ENCODE data around the gene COL6A1.
"Not testable (repeated sequence)": the region's sequence is repeated elsewhere in the genome, so short reads cannot be mapped to it uniquely, and the experiment has no call there.

COL6A1 gene

DNA sequence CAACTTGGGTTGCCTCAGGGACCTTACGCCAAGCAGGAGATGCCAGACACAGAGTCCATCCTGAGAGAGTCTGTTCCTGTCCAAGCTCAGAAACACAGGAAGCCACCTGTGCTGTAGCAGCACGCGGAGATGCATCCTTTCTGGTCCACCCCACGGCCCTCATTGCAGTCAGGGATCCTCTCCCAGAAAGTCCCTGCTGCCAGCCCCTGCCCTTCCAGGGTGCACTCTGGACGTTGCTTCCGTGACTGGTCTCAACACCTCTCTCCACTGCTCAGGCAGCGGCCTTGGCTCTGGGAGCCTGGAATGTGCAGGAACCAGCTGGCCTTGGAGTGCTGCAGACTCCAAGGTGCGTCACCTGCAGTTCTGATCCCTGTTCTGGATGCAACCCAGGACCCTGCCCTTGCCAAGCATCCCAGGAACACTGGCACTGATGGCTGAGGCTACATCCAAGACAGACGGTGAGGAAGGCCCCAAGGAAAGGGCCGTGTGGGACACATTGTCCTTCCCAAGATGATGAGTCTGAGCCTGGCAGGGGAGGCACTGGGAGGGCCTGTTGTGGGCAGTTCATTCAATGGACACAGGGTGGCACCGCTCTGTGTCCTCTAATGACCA is 21.7 kb upstream of the COL6A1 start:
- Histone ChIP-seq H3K4me3 (ENCODE audit: low read depth, low read length) (no peak overlapping the region), H3K9me3 (ENCODE audit: severe bottlenecking) (peaks cover 37% of the 10 kb centered on the region), H3K27ac (no peak overlapping the region), H3K27me3 (ENCODE audit: insufficient read depth, low read depth, severe bottlenecking) (no peaks in the 10 kb centered on the region), H3K36me3 (no peaks in the 10 kb centered on the region; the same call in 1 of the 2 replicates)
- no peak for DNase-seq
- peak; percentile 38; the same call in 1 of the 2 replicates for TF ChIP-seq CTCF (IDR thresholded peaks at IDR 0.05; ENCODE audit: low read depth, low read length)

- peaks cover 37% of the 10 kb centered on the region for H3K9me3 ChIP-seq (ENCODE audit: severe bottlenecking)
- not testable (repeated sequence) for H3K27me3 ChIP-seq (ENCODE audit: insufficient read depth, low read depth, severe bottlenecking); H3K36me3 ChIP-seq; H3K27ac ChIP-seq; H3K4me3 ChIP-seq (ENCODE audit: low read depth, low read length); DNase-seq
Measured at GRCh38 chr21:45961408-45961807, 20.2 kb upstream of the COL6A1 start.

GRCh38 chr21:45962531-45963231 is 18.9 kb upstream of the COL6A1 start:
- Histone ChIP-seq H3K27ac (no peak overlapping the region), H3K36me3 (no peaks in the 10 kb centered on the region; the same call in 1 of the 2 replicates), H3K9me3 (ENCODE audit: severe bottlenecking) (peaks cover 32% of the 10 kb centered on the region), H3K27me3 (ENCODE audit: insufficient read depth, low read depth, severe bottlenecking) (no peaks in the 10 kb centered on the region), H3K4me3 (ENCODE audit: low read depth, low read length) (no peak overlapping the region)
- DNase-seq, result no peak
- TF ChIP-seq CTCF (IDR thresholded peaks at IDR 0.05; ENCODE audit: low read depth, low read length), result no peak

DNA sequence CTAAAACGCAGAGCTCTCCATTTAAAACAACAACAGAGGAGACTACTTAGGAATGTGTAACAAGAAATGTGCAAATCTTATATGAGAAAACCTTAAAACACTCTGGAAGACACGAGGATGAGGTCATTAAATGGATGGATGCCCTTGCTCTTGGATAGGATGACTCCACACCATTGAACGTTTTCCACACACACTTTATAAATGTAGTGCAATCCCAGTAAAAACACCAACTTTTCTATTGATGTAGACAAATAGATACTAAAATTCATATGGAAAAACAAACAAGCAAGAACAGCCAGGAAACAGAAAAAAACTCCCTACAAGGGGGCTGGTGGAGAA is 18.4 kb upstream of the COL6A1 start:
- Histone ChIP-seq H3K36me3 (no peaks in the 10 kb centered on the region; the same call in 1 of the 2 replicates), H3K27me3 (ENCODE audit: insufficient read depth, low read depth, severe bottlenecking) (no peaks in the 10 kb centered on the region), H3K4me3 (ENCODE audit: low read depth, low read length) (no peak overlapping the region), H3K27ac (no peak overlapping the region), H3K9me3 (ENCODE audit: severe bottlenecking) (peaks cover 32% of the 10 kb centered on the region)
- no peak for TF ChIP-seq CTCF (IDR thresholded peaks at IDR 0.05; ENCODE audit: low read depth, low read length)
- no peak for DNase-seq

DNA sequence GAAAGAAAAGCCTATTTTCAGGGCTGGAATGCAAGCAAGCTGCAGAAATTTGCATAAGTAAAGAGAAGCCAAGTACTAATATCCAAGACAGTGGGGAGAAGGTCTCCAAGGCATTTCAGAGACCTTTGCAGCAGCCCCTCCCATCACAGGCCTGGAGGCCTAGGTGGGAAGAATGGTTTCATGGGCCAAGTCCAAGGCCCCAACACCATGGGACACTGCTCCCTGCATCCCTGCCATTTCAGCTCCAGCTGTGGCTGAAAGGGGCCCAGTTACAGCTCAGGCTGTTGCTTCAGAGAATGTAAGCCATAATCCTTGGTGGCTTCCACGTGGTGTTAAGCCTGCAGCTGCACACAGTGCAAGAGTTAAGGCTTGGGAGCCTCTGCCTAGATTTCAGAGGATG is 16.9 kb upstream of the COL6A1 start:
- Histone ChIP-seq H3K4me3 (ENCODE audit: low read depth, low read length) (no peak overlapping the region), H3K27ac (no peak overlapping the region)
- no peak for TF ChIP-seq CTCF (IDR thresholded peaks at IDR 0.05; ENCODE audit: low read depth, low read length)

GRCh38 chr21:45965084-45965809 is 16.3 kb upstream of the COL6A1 start:
- peaks cover 32% of the 10 kb centered on the region for H3K9me3 ChIP-seq (ENCODE audit: severe bottlenecking)
- TF ChIP-seq CTCF (IDR thresholded peaks at IDR 0.05; ENCODE audit: low read depth, low read length), result no peak
- no peak overlapping the region for H3K27ac ChIP-seq
- H3K27me3 ChIP-seq (ENCODE audit: insufficient read depth, low read depth, severe bottlenecking), result no peaks in the 10 kb centered on the region
- no peaks in the 10 kb centered on the region; the same call in 1 of the 2 replicates for H3K36me3 ChIP-seq
- no peak for DNase-seq
- H3K4me3 ChIP-seq (ENCODE audit: low read depth, low read length), result no peak overlapping the region

More for the DNA sequence above, 16.9 kb upstream of the COL6A1 start:
- Histone ChIP-seq H3K9me3 (ENCODE audit: severe bottlenecking) (peaks cover 32% of the 10 kb centered on the region), H3K27me3 (ENCODE audit: insufficient read depth, low read depth, severe bottlenecking) (no peaks in the 10 kb centered on the region), H3K36me3 (no peaks in the 10 kb centered on the region; the same call in 1 of the 2 replicates)
- DNase-seq, result no peak

Measured in WERI-Rb-1 (cell line).